Parathyroid adenoma (tissue), 2 donors: ENCODE measurements around the gene SHQ1.

Source experiments
- H2AFZ ChIP-seq: fragments of 300-600 bp; sonication (generic); one replicate; pipeline ENCODE4 v1.7.0; 2017; ENCODE audit warnings: antibody characterized with exemption, mild to moderate bottlenecking
- H3K27ac ChIP-seq: fragments of 300-600 bp; sonication (generic); one replicate; pipeline ENCODE4 v1.7.0; 2017
- H3K27me3 ChIP-seq: fragments of 300-600 bp; sonication (generic); one replicate; pipeline ENCODE4 v1.7.0; 2017; ENCODE audit warnings: low read length; ENCODE audit not compliant: control insufficient read depth, insufficient read depth
- H3K36me3 ChIP-seq: fragments of 300-600 bp; sonication (generic); one replicate; pipeline ENCODE4 v1.7.0; 2017; ENCODE audit warnings: low read length; ENCODE audit not compliant: control insufficient read depth, insufficient read depth
- H3K4me1 ChIP-seq: fragments of 300-600 bp; sonication (generic); one replicate; pipeline ENCODE4 v1.7.0; 2017; ENCODE audit warnings: control low read depth
- H3K4me2 ChIP-seq: fragments of 300-600 bp; sonication (generic); one replicate; pipeline ENCODE4 v1.7.0; 2017; ENCODE audit warnings: low read length
- H3K4me3 ChIP-seq: fragments of 300-600 bp; sonication (generic); one replicate; pipeline ENCODE4 v1.7.0; 2017; ENCODE audit warnings: low read depth, low read length
- H3K79me2 ChIP-seq: fragments of 300-600 bp; sonication (generic); one replicate; pipeline ENCODE4 v1.7.0; 2017; ENCODE audit warnings: control low read depth
- H3K9ac ChIP-seq: fragments of 300-600 bp; sonication (generic); one replicate; pipeline ENCODE4 v1.7.0; 2017; ENCODE audit warnings: mild to moderate bottlenecking
- H3K9me3 ChIP-seq: fragments of 300-600 bp; sonication (generic); one replicate; pipeline ENCODE4 v1.7.0; 2017; ENCODE audit warnings: low read length; ENCODE audit not compliant: control insufficient read depth
- CTCF ChIP-seq: fragments of 300-600 bp; sonication (generic); IDR thresholded peaks from one replicate; pipeline ENCODE4 v1.7.0; 2017; ENCODE audit warnings: antibody characterized with exemption, mild to moderate bottlenecking
- donor health status: primary hyperparathyroidism.

SHQ1 gene

GRCh38 chr3:72816862-72817355, 31.3 kb downstream of the SHQ1 start:
- H3K9ac ChIP-seq: no peak overlapping the region
- H3K9me3 ChIP-seq: no peaks in the 10 kb centered on the region
- H3K79me2 ChIP-seq: no peaks in the 10 kb centered on the region
- no peaks in the 10 kb centered on the region for H3K27me3 ChIP-seq
- no peak overlapping the region for H3K4me2 ChIP-seq
- H3K4me1 ChIP-seq: no peaks in the 10 kb centered on the region
- no peak overlapping the region for H3K27ac ChIP-seq
- H3K36me3 ChIP-seq: no peaks in the 10 kb centered on the region
- no peak for TF ChIP-seq CTCF
- H2AFZ ChIP-seq: no peak overlapping the region
- no peak overlapping the region for H3K4me3 ChIP-seq

DNA sequence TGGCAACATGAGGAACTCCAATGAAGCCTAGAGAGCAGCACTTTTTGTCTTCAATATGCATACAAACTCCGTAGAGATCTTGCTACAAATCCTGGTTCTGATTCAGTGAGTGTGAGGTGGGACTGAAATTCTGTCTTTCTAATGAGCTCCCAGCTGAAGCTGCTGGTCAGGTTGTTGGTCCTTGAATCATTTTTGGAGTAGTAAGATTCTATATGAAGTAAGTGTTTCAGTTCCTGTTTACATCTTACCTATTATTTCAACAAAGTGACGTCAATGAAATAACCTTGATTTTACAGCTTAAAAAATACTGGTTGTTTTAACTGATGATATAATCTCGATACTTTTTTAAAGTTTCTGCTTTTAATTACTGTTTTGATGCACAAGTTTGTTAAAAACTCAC, 33.9 kb downstream of the SHQ1 start:
- Histone ChIP-seq H3K4me3 (no peak overlapping the region), H3K27me3 (no peaks in the 10 kb centered on the region), H3K36me3 (no peaks in the 10 kb centered on the region), H3K9ac (no peak overlapping the region), H3K4me2 (no peak overlapping the region), H3K27ac (no peak overlapping the region), H3K4me1 (no peaks in the 10 kb centered on the region), H3K79me2 (no peaks in the 10 kb centered on the region), H2AFZ (no peak overlapping the region), H3K9me3 (no peaks in the 10 kb centered on the region)
- no peak for TF ChIP-seq CTCF

DNA sequence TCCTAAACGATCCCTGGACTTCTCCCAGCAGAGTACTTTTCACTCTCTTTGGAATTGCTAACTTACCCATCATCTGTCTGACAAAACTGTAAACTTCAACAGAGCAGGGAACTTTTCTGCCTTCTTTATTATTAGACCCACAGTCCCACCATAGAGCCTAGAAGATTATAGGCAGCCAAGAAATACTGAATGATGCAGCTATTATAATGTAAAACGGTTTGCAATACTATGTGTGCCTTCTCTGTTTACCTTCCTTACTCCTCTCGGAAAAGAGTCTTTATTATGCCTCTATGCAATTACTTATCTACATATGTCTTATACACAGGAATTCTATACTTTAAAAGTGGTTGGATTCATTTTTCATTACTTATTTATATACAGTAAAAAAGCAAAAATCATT, 36.0 kb downstream of the SHQ1 start:
- no peak overlapping the region for H2AFZ ChIP-seq
- no peak overlapping the region for H3K4me2 ChIP-seq
- no peak overlapping the region for H3K4me3 ChIP-seq
- H3K27ac ChIP-seq: no peak overlapping the region
- H3K9me3 ChIP-seq: no peaks in the 10 kb centered on the region
- no peaks in the 10 kb centered on the region for H3K79me2 ChIP-seq
- TF ChIP-seq CTCF: no peak
- no peaks in the 10 kb centered on the region for H3K36me3 ChIP-seq
- H3K4me1 ChIP-seq: no peaks in the 10 kb centered on the region
- H3K27me3 ChIP-seq: no peaks in the 10 kb centered on the region
- no peak overlapping the region for H3K9ac ChIP-seq

DNA sequence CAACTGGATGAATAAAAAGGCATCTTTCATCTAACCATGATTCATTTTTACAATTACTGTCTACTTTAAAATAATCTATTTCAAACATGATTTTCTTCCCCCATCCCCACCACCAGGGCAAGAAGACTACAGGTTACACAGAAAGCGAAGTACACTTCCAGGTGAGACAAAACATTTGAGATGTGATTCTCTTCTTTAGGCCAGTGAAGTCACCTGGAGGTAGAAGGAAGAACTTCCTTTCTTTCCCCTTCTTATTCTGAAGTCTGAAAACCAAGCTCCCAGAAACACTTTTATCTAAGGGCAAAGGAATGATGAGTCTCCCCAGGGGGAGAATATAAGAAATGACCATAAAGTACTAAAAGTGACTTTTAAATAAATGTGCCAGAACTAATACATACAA, 36.7 kb downstream of the SHQ1 start:
- Histone ChIP-seq H3K79me2 (no peaks in the 10 kb centered on the region), H3K4me3 (no peak overlapping the region), H3K4me1 (no peaks in the 10 kb centered on the region), H3K36me3 (no peaks in the 10 kb centered on the region), H3K9me3 (no peaks in the 10 kb centered on the region), H3K27ac (no peak overlapping the region), H3K27me3 (no peaks in the 10 kb centered on the region), H2AFZ (no peak overlapping the region), H3K4me2 (no peak overlapping the region), H3K9ac (no peak overlapping the region)
- no peak for TF ChIP-seq CTCF

- H2AFZ ChIP-seq: no peak overlapping the region
- no peaks in the 10 kb centered on the region for H3K79me2 ChIP-seq
- no peak overlapping the region for H3K4me3 ChIP-seq
- no peaks in the 10 kb centered on the region for H3K4me1 ChIP-seq
- H3K4me2 ChIP-seq: no peak overlapping the region
- no peaks in the 10 kb centered on the region for H3K36me3 ChIP-seq
- H3K27me3 ChIP-seq: no peaks in the 10 kb centered on the region
- no peak overlapping the region for H3K27ac ChIP-seq
- no peak for TF ChIP-seq CTCF
- no peak overlapping the region for H3K9ac ChIP-seq
- no peaks in the 10 kb centered on the region for H3K9me3 ChIP-seq
These were observed 37.4 kb downstream of the SHQ1 start for GRCh38 chr3:72810659-72811434.
